SU-DHL-6 (cell line): ENCODE results near the gene ISLR2.

Experiments
- H2AFZ ChIP-seq: fragments of 200-600 bp; sonication (generic); 2 replicates; pipeline ENCODE4 v1.6.1; 2014; ENCODE audit warnings: low read depth, mild to moderate bottlenecking, moderate library complexity, mixed read lengths, antibody characterized with exemption, low read length; ENCODE audit not compliant: severe bottlenecking
- H3F3A ChIP-seq: fragments of 200-600 bp; shearing (Covaris generic); 2 replicates; pipeline ENCODE4 v1.6.0; 2016; ENCODE audit warnings: antibody characterized with exemption, mild to moderate bottlenecking; ENCODE audit not compliant: insufficient read depth
- H3K27ac ChIP-seq: fragments of 200-600 bp; sonication (generic); 2 replicates; pipeline ENCODE4 v1.5.1; 2016; ENCODE audit warnings: low read depth, mild to moderate bottlenecking, low read length, moderate library complexity, mixed read lengths
- H3K27me3 ChIP-seq: fragments of 200-600 bp; sonication (generic), shearing (Covaris generic); 2 replicates; pipeline ENCODE4 v1.6.0; 2014; ENCODE audit warnings: mild to moderate bottlenecking, low read length
- H3K36me3 ChIP-seq: fragments of 200-600 bp; sonication (generic); 2 replicates; pipeline ENCODE4 v1.6.1; 2014; ENCODE audit warnings: mild to moderate bottlenecking, low read length, mixed read lengths
- H3K4me2 ChIP-seq: fragments of 300-600, 200-600 bp; shearing (Covaris generic), sonication (generic); 2 replicates; pipeline ENCODE4 v1.6.0; 2014; ENCODE audit warnings: low read length, low read depth, mild to moderate bottlenecking; ENCODE audit not compliant: poor library complexity, severe bottlenecking
- H3K4me3 ChIP-seq: fragments of 200-600 bp; sonication (generic); 2 replicates; pipeline ENCODE4 v1.5.1; 2014; ENCODE audit warnings: antibody characterized with exemption, low read length, mild to moderate bottlenecking, mixed read lengths; ENCODE audit not compliant: insufficient read depth, poor library complexity, severe bottlenecking
- H3K79me2 ChIP-seq: fragments of 200-600 bp; sonication (generic); 2 replicates; pipeline ENCODE4 v1.6.1; 2014; ENCODE audit warnings: mild to moderate bottlenecking, low read length, moderate library complexity; ENCODE audit not compliant: insufficient read depth
- H3K9ac ChIP-seq: fragments of 200-600 bp; sonication (generic); 2 replicates; pipeline ENCODE4 v1.7.0; 2014; ENCODE audit warnings: mild to moderate bottlenecking, low read length
- H3K9me2 ChIP-seq: fragments of 200-600 bp; sonication (generic); replicated peaks from 2 replicates; pipeline ENCODE4 v1.6.1; 2014; ENCODE audit warnings: low read length; ENCODE audit not compliant: insufficient read depth
- H3K9me3 ChIP-seq: fragments of 200-600 bp; sonication (generic); 2 replicates; pipeline ENCODE4 v1.6.1; 2014; ENCODE audit warnings: low read length, mixed read lengths; ENCODE audit not compliant: insufficient read depth
- H4K20me1 ChIP-seq: fragments of 200-600 bp; sonication (generic); 2 replicates; pipeline ENCODE4 v1.6.1; 2014; ENCODE audit warnings: low read depth, mild to moderate bottlenecking, antibody characterized with exemption, low read length, moderate library complexity, mixed read lengths
- EZH2phosphoT487 ChIP-seq: fragments of 200-600 bp; sonication (generic), shearing (Covaris generic); conservative IDR thresholded peaks from 2 replicates; pipeline ENCODE4 v1.6.1; 2018; ENCODE audit warnings: mild to moderate bottlenecking, antibody characterized with exemption, low read length, moderate library complexity, mixed read lengths
- TF ChIP-seq, protein P1 (sequence below): fragments of 200-600 bp; sonication (generic); IDR thresholded peaks from one replicate; pipeline ENCODE4 v1.5.1; 2017; ENCODE audit warnings: antibody characterized with exemption, mild to moderate bottlenecking, low read length, moderate library complexity; ENCODE audit not compliant: insufficient read depth, poor library complexity, severe bottlenecking

ISLR2 gene

GRCh38 chr15:74135041-74135565 is 4.7 kb downstream of the ISLR2 start:
- H3K27ac ChIP-seq = no peak overlapping the region
- H3K9me3 ChIP-seq = no peaks in the 10 kb centered on the region
- H4K20me1 ChIP-seq = no peaks in the 10 kb centered on the region
- H3K9me2 ChIP-seq = no peaks in the 10 kb centered on the region
- H3K4me3 ChIP-seq = no peak overlapping the region
- TF ChIP-seq, protein P1, sequence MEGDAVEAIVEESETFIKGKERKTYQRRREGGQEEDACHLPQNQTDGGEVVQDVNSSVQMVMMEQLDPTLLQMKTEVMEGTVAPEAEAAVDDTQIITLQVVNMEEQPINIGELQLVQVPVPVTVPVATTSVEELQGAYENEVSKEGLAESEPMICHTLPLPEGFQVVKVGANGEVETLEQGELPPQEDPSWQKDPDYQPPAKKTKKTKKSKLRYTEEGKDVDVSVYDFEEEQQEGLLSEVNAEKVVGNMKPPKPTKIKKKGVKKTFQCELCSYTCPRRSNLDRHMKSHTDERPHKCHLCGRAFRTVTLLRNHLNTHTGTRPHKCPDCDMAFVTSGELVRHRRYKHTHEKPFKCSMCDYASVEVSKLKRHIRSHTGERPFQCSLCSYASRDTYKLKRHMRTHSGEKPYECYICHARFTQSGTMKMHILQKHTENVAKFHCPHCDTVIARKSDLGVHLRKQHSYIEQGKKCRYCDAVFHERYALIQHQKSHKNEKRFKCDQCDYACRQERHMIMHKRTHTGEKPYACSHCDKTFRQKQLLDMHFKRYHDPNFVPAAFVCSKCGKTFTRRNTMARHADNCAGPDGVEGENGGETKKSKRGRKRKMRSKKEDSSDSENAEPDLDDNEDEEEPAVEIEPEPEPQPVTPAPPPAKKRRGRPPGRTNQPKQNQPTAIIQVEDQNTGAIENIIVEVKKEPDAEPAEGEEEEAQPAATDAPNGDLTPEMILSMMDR = no peak
- no peak for TF ChIP-seq EZH2phosphoT487
- no peaks in the 10 kb centered on the region for H3F3A ChIP-seq
- no peaks in the 10 kb centered on the region for H3K27me3 ChIP-seq
- no peak overlapping the region for H3K9ac ChIP-seq
- no peak overlapping the region for H2AFZ ChIP-seq
- H3K79me2 ChIP-seq = no peaks in the 10 kb centered on the region
- H3K36me3 ChIP-seq = no peaks in the 10 kb centered on the region
- H3K4me2 ChIP-seq = no peak overlapping the region

GRCh38 chr15:74136540-74136813 is 6.1 kb downstream of the ISLR2 start:
- H2AFZ ChIP-seq = no peak overlapping the region
- no peak overlapping the region for H3K9ac ChIP-seq
- no peaks in the 10 kb centered on the region for H3F3A ChIP-seq
- no peaks in the 10 kb centered on the region for H3K9me3 ChIP-seq
- no peak overlapping the region for H3K4me3 ChIP-seq
- H3K27ac ChIP-seq = no peak overlapping the region
- no peaks in the 10 kb centered on the region for H3K9me2 ChIP-seq
- H3K79me2 ChIP-seq = no peaks in the 10 kb centered on the region
- TF ChIP-seq, protein P1 = no peak
- no peak for TF ChIP-seq EZH2phosphoT487
- no peaks in the 10 kb centered on the region for H3K27me3 ChIP-seq
- no peaks in the 10 kb centered on the region for H4K20me1 ChIP-seq
- no peak overlapping the region for H3K4me2 ChIP-seq
- H3K36me3 ChIP-seq = no peaks in the 10 kb centered on the region

- TF ChIP-seq, protein P1 = no peak
- TF ChIP-seq EZH2phosphoT487 = no peak
- H3K9me3 ChIP-seq = no peaks in the 10 kb centered on the region
- H3K36me3 ChIP-seq = no peaks in the 10 kb centered on the region
- no peaks in the 10 kb centered on the region for H4K20me1 ChIP-seq
- no peak overlapping the region for H3K4me2 ChIP-seq
- H3K4me3 ChIP-seq = no peak overlapping the region
- no peak overlapping the region for H3K27ac ChIP-seq
- no peaks in the 10 kb centered on the region for H3F3A ChIP-seq
- H3K9me2 ChIP-seq = no peaks in the 10 kb centered on the region
- H2AFZ ChIP-seq = no peak overlapping the region
- no peaks in the 10 kb centered on the region for H3K27me3 ChIP-seq
- no peak overlapping the region for H3K9ac ChIP-seq
- H3K79me2 ChIP-seq = no peaks in the 10 kb centered on the region
Observed at GRCh38 chr15:74136814-74137536, 6.6 kb downstream of the ISLR2 start.
